Progenitor cell of endocrine pancreas (in vitro differentiated cells): ENCODE results near the gene C16orf90. TPM values are rescaled to one million over a fixed set of nuclear protein-coding genes. Genes with fewer than 3 reads are reported as not detected.

Source experiments
- DNase-seq: peaks from one replicate; pipeline ENCODE4 v3.0.0; 2021; ENCODE audit warnings: low spot score; ENCODE audit not compliant: unreplicated experiment
- H3K27ac Mint-ChIP-seq: 2 replicates; pipeline ENCODE4 v1.8.0; 2021; ENCODE audit warnings: mild to moderate bottlenecking, moderate library complexity, mixed read lengths
- H3K27me3 Mint-ChIP-seq: 2 replicates; pipeline ENCODE4 v1.8.0; 2021; ENCODE audit warnings: mixed read lengths
- H3K36me3 Mint-ChIP-seq: 2 replicates; pipeline ENCODE4 v1.8.0; 2022; ENCODE audit warnings: mixed read lengths; ENCODE audit not compliant: insufficient read depth
- H3K4me1 Mint-ChIP-seq: 2 replicates; pipeline ENCODE4 v1.8.0; 2021; ENCODE audit warnings: low read depth, mixed read lengths
- H3K4me3 Mint-ChIP-seq: 2 replicates; pipeline ENCODE4 v1.8.0; 2021; ENCODE audit warnings: low read depth, mild to moderate bottlenecking, moderate library complexity, mixed read lengths
- H3K9me3 Mint-ChIP-seq: 2 replicates; pipeline ENCODE4 v1.8.0; 2021; ENCODE audit warnings: low read depth, mixed read lengths
- total RNA-seq: library from RNA; stranded (reverse); gene quantifications from 2 replicates; pipeline ENCODE4 v1.2.1, GENCODE V29; 2021
- TF ChIP-seq, protein P1 (sequence below): fragments of 200-600 bp; sonication (generic); IDR thresholded peaks from one replicate; pipeline ENCODE4 v1.5.0; 2021; ENCODE audit warnings: antibody characterized with exemption, mild to moderate bottlenecking; ENCODE audit not compliant: unreplicated experiment

Gene C16orf90
- total RNA-seq, 1 donor from 2014 or later, result not detected

GRCh38 chr16:3484318-3485096, 10.8 kb downstream of the C16orf90 start:
- no peak for DNase-seq
- no peak overlapping the region for H3K4me3 Mint-ChIP-seq
- H3K4me1 Mint-ChIP-seq, result peaks cover 7% of the 10 kb centered on the region
- peaks cover 19% of the 10 kb centered on the region for H3K36me3 Mint-ChIP-seq
- no peaks in the 10 kb centered on the region for H3K27me3 Mint-ChIP-seq
- TF ChIP-seq, protein P1, sequence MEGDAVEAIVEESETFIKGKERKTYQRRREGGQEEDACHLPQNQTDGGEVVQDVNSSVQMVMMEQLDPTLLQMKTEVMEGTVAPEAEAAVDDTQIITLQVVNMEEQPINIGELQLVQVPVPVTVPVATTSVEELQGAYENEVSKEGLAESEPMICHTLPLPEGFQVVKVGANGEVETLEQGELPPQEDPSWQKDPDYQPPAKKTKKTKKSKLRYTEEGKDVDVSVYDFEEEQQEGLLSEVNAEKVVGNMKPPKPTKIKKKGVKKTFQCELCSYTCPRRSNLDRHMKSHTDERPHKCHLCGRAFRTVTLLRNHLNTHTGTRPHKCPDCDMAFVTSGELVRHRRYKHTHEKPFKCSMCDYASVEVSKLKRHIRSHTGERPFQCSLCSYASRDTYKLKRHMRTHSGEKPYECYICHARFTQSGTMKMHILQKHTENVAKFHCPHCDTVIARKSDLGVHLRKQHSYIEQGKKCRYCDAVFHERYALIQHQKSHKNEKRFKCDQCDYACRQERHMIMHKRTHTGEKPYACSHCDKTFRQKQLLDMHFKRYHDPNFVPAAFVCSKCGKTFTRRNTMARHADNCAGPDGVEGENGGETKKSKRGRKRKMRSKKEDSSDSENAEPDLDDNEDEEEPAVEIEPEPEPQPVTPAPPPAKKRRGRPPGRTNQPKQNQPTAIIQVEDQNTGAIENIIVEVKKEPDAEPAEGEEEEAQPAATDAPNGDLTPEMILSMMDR, result no peak
- H3K27ac Mint-ChIP-seq, result no peak overlapping the region
- H3K9me3 Mint-ChIP-seq, result no peaks in the 10 kb centered on the region

DNA sequence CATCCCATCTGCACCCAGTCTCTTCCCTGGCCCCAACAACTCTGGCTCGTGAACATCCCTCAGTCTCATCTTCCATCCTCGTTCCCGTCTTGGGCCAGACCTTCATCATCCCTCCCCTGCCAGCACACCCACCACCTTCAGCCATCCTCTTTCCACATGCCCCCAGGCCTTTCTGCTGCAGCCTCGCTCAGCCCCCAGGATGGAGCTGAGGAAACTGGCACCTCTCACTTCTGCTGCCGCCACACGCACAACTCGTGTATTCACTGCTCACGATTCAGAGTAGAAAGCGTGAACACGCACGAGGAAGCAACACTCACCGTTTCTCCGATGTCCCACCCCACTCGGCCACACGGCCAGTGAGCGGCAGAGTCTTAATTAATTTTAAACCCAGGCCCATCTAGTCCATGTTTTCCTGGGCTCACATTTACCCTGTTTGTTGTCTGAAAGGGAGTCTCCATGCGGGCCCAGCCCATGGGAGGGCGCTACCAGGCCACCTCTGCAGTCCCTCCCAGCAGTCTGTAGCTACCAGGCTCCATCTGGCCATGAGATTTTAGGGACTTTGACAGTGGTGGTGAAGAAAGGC, 12.5 kb downstream of the C16orf90 start:
- peak overlapping the region; percentile 9 for H3K27ac Mint-ChIP-seq
- no peak overlapping the region for H3K4me3 Mint-ChIP-seq
- TF ChIP-seq, protein P1, result no peak
- peaks cover 7% of the 10 kb centered on the region for H3K4me1 Mint-ChIP-seq
- peaks cover 21% of the 10 kb centered on the region for H3K36me3 Mint-ChIP-seq
- no peaks in the 10 kb centered on the region for H3K27me3 Mint-ChIP-seq
- H3K9me3 Mint-ChIP-seq, result no peaks in the 10 kb centered on the region
- DNase-seq, result no peak

- Mint-ChIP-seq H3K27me3 (no peaks in the 10 kb centered on the region), H3K27ac (peak overlapping the region; percentile 81), H3K9me3 (no peaks in the 10 kb centered on the region), H3K4me1 (peaks cover 7% of the 10 kb centered on the region), H3K36me3 (peaks cover 21% of the 10 kb centered on the region), H3K4me3 (no peak overlapping the region)
- TF ChIP-seq, protein P1, result no peak
- no peak for DNase-seq
Observed at GRCh38 chr16:3481696-3482658, 13.3 kb downstream of the C16orf90 start.

- no peak for DNase-seq
- Mint-ChIP-seq H3K27ac (peak overlapping the region; percentile 81), H3K4me1 (peaks cover 7% of the 10 kb centered on the region), H3K4me3 (no peak overlapping the region), H3K36me3 (peaks cover 21% of the 10 kb centered on the region), H3K9me3 (no peaks in the 10 kb centered on the region), H3K27me3 (no peaks in the 10 kb centered on the region)
- TF ChIP-seq, protein P1, result no peak
Observed at GRCh38 chr16:3480901-3481695, 14.2 kb downstream of the C16orf90 start.
